ENCODE data around the gene CISD2.
"Not testable (repeated sequence)": the region's sequence is repeated elsewhere in the genome, so short reads cannot be mapped to it uniquely, and the experiment has no call there.

Gene CISD2

GRCh38 chr4:102868781-102869568, at the start of gene CISD2:
TSS of gene CISD2 (plus strand) at chr4:102868992. CDS start at chr4:102869085, 93 bp downstream.
- peaks cover 3% of the 10 kb centered on the region for H3K9me3 Mint-ChIP-seq
- TF ChIP-seq, protein P1, sequence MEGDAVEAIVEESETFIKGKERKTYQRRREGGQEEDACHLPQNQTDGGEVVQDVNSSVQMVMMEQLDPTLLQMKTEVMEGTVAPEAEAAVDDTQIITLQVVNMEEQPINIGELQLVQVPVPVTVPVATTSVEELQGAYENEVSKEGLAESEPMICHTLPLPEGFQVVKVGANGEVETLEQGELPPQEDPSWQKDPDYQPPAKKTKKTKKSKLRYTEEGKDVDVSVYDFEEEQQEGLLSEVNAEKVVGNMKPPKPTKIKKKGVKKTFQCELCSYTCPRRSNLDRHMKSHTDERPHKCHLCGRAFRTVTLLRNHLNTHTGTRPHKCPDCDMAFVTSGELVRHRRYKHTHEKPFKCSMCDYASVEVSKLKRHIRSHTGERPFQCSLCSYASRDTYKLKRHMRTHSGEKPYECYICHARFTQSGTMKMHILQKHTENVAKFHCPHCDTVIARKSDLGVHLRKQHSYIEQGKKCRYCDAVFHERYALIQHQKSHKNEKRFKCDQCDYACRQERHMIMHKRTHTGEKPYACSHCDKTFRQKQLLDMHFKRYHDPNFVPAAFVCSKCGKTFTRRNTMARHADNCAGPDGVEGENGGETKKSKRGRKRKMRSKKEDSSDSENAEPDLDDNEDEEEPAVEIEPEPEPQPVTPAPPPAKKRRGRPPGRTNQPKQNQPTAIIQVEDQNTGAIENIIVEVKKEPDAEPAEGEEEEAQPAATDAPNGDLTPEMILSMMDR (IDR thresholded peaks at IDR 0.05; ENCODE audit: unreplicated experiment in 3 of 3) = no peak
- H3K27me3 Mint-ChIP-seq (ENCODE audit: low read depth) = no peaks in the 10 kb centered on the region
- peak within 1 kb of the TSS; percentile 94 to 99 (median 98) for H3K27ac Mint-ChIP-seq
- H3K4me3 Mint-ChIP-seq = peak within 1 kb of the TSS; percentile 90 to 98 (median 97)
- peaks cover 33% of the 10 kb centered on the region for H3K4me1 Mint-ChIP-seq
- peaks cover 21% of the 10 kb centered on the region for H3K36me3 Mint-ChIP-seq (ENCODE audit: low read depth)

DNA sequence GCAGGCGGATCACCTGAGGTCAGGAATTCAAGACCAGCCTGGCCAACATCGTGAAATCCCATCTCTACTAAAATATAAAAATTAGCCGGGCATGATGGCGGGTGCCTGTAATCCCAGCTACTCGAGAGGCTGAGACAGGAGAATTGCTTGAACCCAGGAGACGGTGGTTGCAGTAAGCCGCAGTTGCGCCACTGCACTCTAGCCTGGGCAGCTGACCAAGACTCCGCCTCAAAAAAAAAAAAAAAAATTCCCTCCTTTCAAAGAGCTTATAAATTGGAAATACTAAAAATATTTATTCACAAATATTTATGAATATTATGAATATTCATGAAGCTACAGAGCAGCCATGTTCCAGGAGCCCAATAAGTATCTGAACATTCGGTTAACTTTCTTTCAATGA, 49.7 kb upstream of the CISD2 start:
- not testable (repeated sequence) for H3K27ac Mint-ChIP-seq; H3K9me3 Mint-ChIP-seq; H3K27me3 Mint-ChIP-seq (ENCODE audit: low read depth)
- Mint-ChIP-seq H3K4me1 (peaks cover 71% of the 10 kb centered on the region), H3K4me3 (peak overlapping the region in 1 of 3 experiments; percentile 41), H3K36me3 (ENCODE audit: low read depth) (peaks cover 72% of the 10 kb centered on the region)

DNA sequence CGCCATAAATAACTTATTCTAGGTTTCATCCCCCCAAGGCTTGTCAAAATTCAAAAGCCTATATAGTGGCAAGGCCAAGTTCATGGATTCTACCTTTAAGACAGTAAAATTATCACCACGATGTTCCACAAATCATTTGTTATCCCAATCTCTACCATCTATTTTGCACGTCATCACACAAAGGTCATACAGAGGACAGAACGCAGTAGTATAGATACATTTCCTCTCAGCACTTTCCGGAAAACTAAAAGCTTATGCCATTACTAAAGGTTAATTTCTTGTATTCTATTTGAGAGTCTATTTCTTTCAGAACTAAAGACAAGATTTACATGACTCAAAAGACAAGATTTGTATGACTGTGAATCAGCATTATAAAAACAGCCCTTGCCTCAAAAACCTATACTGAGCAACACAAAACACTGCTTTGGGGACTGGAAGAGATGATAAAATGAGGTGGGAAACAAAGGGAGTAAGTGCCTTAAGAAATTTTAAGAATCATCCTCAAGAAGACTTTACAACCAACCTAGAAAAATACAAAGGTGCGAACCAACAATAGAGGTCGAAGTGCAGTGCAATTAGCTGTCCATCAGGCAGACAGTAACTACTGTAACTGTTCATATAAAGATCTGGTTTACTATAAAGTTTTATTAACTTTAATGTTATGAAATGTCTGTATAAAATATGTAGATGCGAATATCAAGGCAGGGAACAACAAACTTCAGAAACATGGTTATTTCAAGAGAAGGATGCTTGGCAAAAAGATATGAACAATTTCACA, 49.0 kb upstream of the CISD2 start:
- H3K27ac Mint-ChIP-seq = peak overlapping the region in 2 of 3 experiments; percentile 18 to 44
- no peaks in the 10 kb centered on the region for H3K9me3 Mint-ChIP-seq
- TF ChIP-seq, protein P1 (IDR thresholded peaks at IDR 0.05; ENCODE audit: unreplicated experiment in 3 of 3) = no peak
- peaks cover 71% of the 10 kb centered on the region for H3K4me1 Mint-ChIP-seq
- peak overlapping the region; percentile 27 to 57 (median 45) for H3K4me3 Mint-ChIP-seq
- H3K27me3 Mint-ChIP-seq (ENCODE audit: low read depth) = no peaks in the 10 kb centered on the region
- H3K36me3 Mint-ChIP-seq (ENCODE audit: low read depth) = peaks cover 68% of the 10 kb centered on the region

- no peaks in the 10 kb centered on the region for H3K27me3 Mint-ChIP-seq (ENCODE audit: low read depth)
- TF ChIP-seq, protein P1 (IDR thresholded peaks at IDR 0.05; ENCODE audit: unreplicated experiment in 3 of 3) = no peak
- peaks cover 46% of the 10 kb centered on the region for H3K4me1 Mint-ChIP-seq
- H3K9me3 Mint-ChIP-seq = no peaks in the 10 kb centered on the region
- H3K36me3 Mint-ChIP-seq (ENCODE audit: low read depth) = peaks cover 37% of the 10 kb centered on the region
- peak overlapping the region in 2 of 3 experiments; percentile 49 to 55 for H3K4me3 Mint-ChIP-seq
- H3K27ac Mint-ChIP-seq = no peak overlapping the region
Observed at GRCh38 chr4:102823464-102823863, 45.3 kb upstream of the CISD2 start.

DNA sequence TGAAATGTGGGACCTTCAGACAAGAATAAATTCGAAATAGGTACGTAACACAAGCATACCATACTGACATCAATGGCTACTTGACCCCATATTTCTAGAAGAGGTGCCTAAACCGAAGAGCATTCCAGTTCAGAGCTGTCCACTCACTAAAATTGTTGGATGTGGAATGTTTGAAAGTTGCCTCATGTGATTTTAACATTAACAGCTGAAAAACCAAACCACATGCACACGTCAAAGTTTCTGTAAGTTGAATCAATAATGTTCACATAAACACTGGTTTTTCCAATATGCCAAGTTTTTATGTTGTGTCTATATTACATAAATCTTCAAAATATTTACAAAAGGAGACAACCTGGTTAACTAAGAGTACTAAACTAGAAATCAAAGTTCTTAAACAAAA, 44.9 kb upstream of the CISD2 start:
- Mint-ChIP-seq H3K27me3 (ENCODE audit: low read depth) (no peaks in the 10 kb centered on the region), H3K36me3 (ENCODE audit: low read depth) (peaks cover 33% of the 10 kb centered on the region), H3K9me3 (no peaks in the 10 kb centered on the region), H3K4me1 (peaks cover 46% of the 10 kb centered on the region), H3K27ac (no peak overlapping the region), H3K4me3 (peak overlapping the region in 2 of 3 experiments; percentile 49 to 55)
- TF ChIP-seq, protein P1 (IDR thresholded peaks at IDR 0.05; ENCODE audit: unreplicated experiment in 3 of 3) = no peak

DNA sequence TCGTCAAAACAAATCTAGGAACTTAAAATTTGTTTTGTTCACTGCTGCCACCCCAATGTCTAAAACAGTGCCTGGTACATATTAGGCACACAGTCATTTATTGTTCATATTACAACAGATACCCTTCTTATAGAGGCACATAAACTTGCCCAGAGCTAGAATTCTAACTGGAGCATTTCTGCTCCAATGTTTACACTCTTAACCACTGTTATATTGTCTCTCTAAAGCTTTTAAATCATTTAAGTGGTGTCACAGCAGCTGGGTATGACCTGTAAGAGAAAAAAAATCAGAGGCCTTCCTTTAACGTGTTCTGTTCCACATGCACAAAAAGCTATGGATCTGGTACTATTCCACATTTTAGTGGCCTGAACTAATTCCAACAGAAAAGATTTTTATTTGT, 44.4 kb upstream of the CISD2 start:
- Mint-ChIP-seq H3K4me1 (peaks cover 50% of the 10 kb centered on the region), H3K4me3 (no peak overlapping the region), H3K36me3 (ENCODE audit: low read depth) (peaks cover 32% of the 10 kb centered on the region), H3K27ac (peak overlapping the region in 1 of 3 experiments; percentile 47), H3K27me3 (ENCODE audit: low read depth) (no peaks in the 10 kb centered on the region), H3K9me3 (no peaks in the 10 kb centered on the region)
- TF ChIP-seq, protein P1 (IDR thresholded peaks at IDR 0.05; ENCODE audit: unreplicated experiment in 3 of 3) = no peak

Data from nephron (organoid).